ENCODE data around the gene ZNF423.

Gene ZNF423

GRCh38 chr16:49457196-49457595, 398.7 kb downstream of the ZNF423 start:
- no peak for DNase-seq (ENCODE audit: low read depth)

GRCh38 chr16:49456763-49457162, 399.1 kb downstream of the ZNF423 start:
- no peak for DNase-seq (ENCODE audit: low read depth)

GRCh38 chr16:49455991-49456745, 399.7 kb downstream of the ZNF423 start:
- DNase-seq (ENCODE audit: low read depth): no peak

GRCh38 chr16:49455181-49455990, 400.5 kb downstream of the ZNF423 start:
- no peak for DNase-seq (ENCODE audit: low read depth)

GRCh38 chr16:49454426-49455180, 401.3 kb downstream of the ZNF423 start:
- no peak for DNase-seq (ENCODE audit: low read depth)

- DNase-seq (ENCODE audit: low read depth): no peak
Measured at GRCh38 chr16:49453983-49454382, 401.9 kb downstream of the ZNF423 start.

GRCh38 chr16:49453021-49453420, 402.9 kb downstream of the ZNF423 start:
- no peak for DNase-seq (ENCODE audit: low read depth)

- DNase-seq (ENCODE audit: low read depth): no peak
Measured at GRCh38 chr16:49452578-49452977, 403.3 kb downstream of the ZNF423 start.

GRCh38 chr16:49452108-49452507, 403.8 kb downstream of the ZNF423 start:
- no peak for DNase-seq (ENCODE audit: low read depth)

- DNase-seq (ENCODE audit: low read depth): no peak
Measured at GRCh38 chr16:49446805-49447204, 409.1 kb downstream of the ZNF423 start.

GRCh38 chr16:49443576-49443975, 412.3 kb downstream of the ZNF423 start:
- DNase-seq (ENCODE audit: low read depth): no peak

- no peak for DNase-seq (ENCODE audit: low read depth)
Measured at GRCh38 chr16:49442805-49443204, 413.1 kb downstream of the ZNF423 start.

GRCh38 chr16:49441366-49441780, 414.5 kb downstream of the ZNF423 start:
- DNase-seq (ENCODE audit: low read depth): peak; percentile 15

- DNase-seq (ENCODE audit: low read depth): no peak
Measured at GRCh38 chr16:49440156-49441065, 415.5 kb downstream of the ZNF423 start.

- DNase-seq (ENCODE audit: low read depth): no peak
Measured at GRCh38 chr16:49439676-49440075, 416.2 kb downstream of the ZNF423 start.

- DNase-seq (ENCODE audit: low read depth): no peak
Measured at GRCh38 chr16:49439050-49439449, 416.9 kb downstream of the ZNF423 start.
